A673 (cell line): ENCODE data around the gene CLUH. TPM values are rescaled to one million over a fixed set of nuclear protein-coding genes. Genes with fewer than 3 reads are reported as not detected.
A peak's percentile ranks its signal among the peaks of the same experiment; 100 is the strongest.

ENCODE experiments used
- BruUV-seq: library from RNA; stranded (reverse); fragments of 400-500 nt; replicated peaks from 2 replicates; lab custom pipeline; 2021; lab: Mats Ljungman, UMichigan
- CTCF ChIA-PET: fragments of 300-600 bp; sonication (Branson Sonifier 250); formaldehyde crosslinking; loops from one replicate; lab custom pipeline; 2022; ENCODE audit warnings: antibody characterized with exemption; lab: Charles Lee
- POLR2A ChIA-PET: fragments of 300-600 bp; sonication (Branson Sonifier 250); formaldehyde crosslinking; loops from one replicate; lab custom pipeline; 2022; ENCODE audit warnings: antibody characterized with exemption; ENCODE audit not compliant: low non-redundant PET; lab: Charles Lee
- DNase-seq: peaks from one replicate; pipeline ENCODE4 v3.0.0-alpha.2; 2015; ENCODE audit warnings: low spot score
- H3K27ac ChIP-seq: fragments of 200-600 bp; sonication (generic); 2 replicates; pipeline ENCODE4 v1.5.1; 2016; ENCODE audit warnings: mixed run types, low read depth, mild to moderate bottlenecking, mixed read lengths, antibody characterized with exemption, low read length; ENCODE audit not compliant: poor library complexity, severe bottlenecking
- H3K27me3 ChIP-seq: fragments of 200-600 bp; sonication (generic); replicated peaks from 2 replicates; pipeline ENCODE4 v1.6.1; 2017; ENCODE audit warnings: mixed run types, low read depth, mild to moderate bottlenecking, mixed read lengths, antibody characterized with exemption, low read length; ENCODE audit not compliant: insufficient read depth, poor library complexity
- H3K36me3 ChIP-seq: fragments of 200-600 bp; sonication (generic); 2 replicates; pipeline ENCODE4 v1.6.1; 2016; ENCODE audit warnings: mixed run types, mild to moderate bottlenecking, mixed read lengths, antibody characterized with exemption, low read length; ENCODE audit not compliant: insufficient read depth, poor library complexity, severe bottlenecking
- H3K4me1 ChIP-seq: fragments of 200-600 bp; sonication (generic); 2 replicates; pipeline ENCODE4 v1.6.1; 2017; ENCODE audit warnings: mixed run types, mild to moderate bottlenecking, mixed read lengths, antibody characterized with exemption, low read length; ENCODE audit not compliant: insufficient read depth, poor library complexity, severe bottlenecking
- H3K4me3 ChIP-seq: fragments of 200-600 bp; sonication (generic); 2 replicates; pipeline ENCODE4 v1.5.1; 2016; ENCODE audit warnings: low read depth, mixed run types, mild to moderate bottlenecking, mixed read lengths, low read length; ENCODE audit not compliant: poor library complexity, severe bottlenecking
- H3K9me3 ChIP-seq: fragments of 200-600 bp; sonication (generic); 2 replicates; pipeline ENCODE4 v1.6.1; 2016; ENCODE audit warnings: mixed run types, low read depth, mild to moderate bottlenecking, mixed read lengths, antibody characterized with exemption, low read length; ENCODE audit not compliant: poor library complexity, severe bottlenecking
- EZH2 ChIP-seq: fragments of 200-600 bp; sonication (generic); IDR thresholded peaks from 2 replicates; pipeline ENCODE4 v1.6.1; 2017; ENCODE audit warnings: borderline replicate concordance, low read depth, mild to moderate bottlenecking, mixed read lengths, antibody characterized with exemption, low read length; ENCODE audit not compliant: poor library complexity, severe bottlenecking
- intact Hi-C: fragments of 100-400 bp; cut with micrococcal nuclease; formaldehyde crosslinking; loops from one replicate; pipeline ENCODE4 v1.10.0; 2022; ENCODE audit not compliant: unreplicated experiment
- total RNA-seq: library from RNA; stranded (reverse); gene quantifications from 2 replicates; pipeline ENCODE4 v1.2.3, GENCODE V29; 2021
- TF ChIP-seq, protein P1 (sequence below): fragments of 300-800, 200-600 bp; sonication (generic); conservative IDR thresholded peaks from 2 replicates; pipeline ENCODE4 v1.5.1; 2017; ENCODE audit warnings: low read depth, mild to moderate bottlenecking, antibody characterized with exemption, low read length, moderate library complexity, mixed read lengths

CLUH gene
- total RNA-seq, 1 experiment from 2014 or later = 162 TPM

DNA sequence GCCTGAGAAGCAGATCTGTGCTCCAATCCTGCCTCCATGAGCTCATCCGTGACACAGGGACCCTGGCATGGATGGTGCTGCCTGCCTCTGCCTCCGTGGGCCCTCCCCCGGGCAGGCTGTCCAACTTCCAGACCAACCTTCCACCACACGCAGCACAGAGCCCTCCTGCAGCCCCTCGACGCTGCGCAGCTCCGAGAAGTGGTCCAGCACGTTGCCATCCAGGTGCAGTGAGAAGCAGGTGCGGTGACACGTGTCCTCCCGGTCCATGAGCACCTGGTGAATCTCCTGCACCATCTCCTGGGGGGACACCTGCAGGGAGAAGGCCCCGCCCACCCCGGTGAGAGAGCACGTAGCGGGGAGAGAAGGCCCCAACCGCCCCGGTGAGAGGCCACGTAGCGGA lies 8.4 kb downstream of the CLUH start:
- ChIA-PET CTCF (no interaction called here), POLR2A (no interaction called here)
- TF ChIP-seq, protein P1, sequence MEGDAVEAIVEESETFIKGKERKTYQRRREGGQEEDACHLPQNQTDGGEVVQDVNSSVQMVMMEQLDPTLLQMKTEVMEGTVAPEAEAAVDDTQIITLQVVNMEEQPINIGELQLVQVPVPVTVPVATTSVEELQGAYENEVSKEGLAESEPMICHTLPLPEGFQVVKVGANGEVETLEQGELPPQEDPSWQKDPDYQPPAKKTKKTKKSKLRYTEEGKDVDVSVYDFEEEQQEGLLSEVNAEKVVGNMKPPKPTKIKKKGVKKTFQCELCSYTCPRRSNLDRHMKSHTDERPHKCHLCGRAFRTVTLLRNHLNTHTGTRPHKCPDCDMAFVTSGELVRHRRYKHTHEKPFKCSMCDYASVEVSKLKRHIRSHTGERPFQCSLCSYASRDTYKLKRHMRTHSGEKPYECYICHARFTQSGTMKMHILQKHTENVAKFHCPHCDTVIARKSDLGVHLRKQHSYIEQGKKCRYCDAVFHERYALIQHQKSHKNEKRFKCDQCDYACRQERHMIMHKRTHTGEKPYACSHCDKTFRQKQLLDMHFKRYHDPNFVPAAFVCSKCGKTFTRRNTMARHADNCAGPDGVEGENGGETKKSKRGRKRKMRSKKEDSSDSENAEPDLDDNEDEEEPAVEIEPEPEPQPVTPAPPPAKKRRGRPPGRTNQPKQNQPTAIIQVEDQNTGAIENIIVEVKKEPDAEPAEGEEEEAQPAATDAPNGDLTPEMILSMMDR = no peak
- TF ChIP-seq EZH2 = no peak
- Histone ChIP-seq H3K27me3 (no peaks in the 10 kb centered on the region), H3K4me1 (peaks cover 8% of the 10 kb centered on the region), H3K4me3 (no peak overlapping the region), H3K9me3 (no peaks in the 10 kb centered on the region), H3K36me3 (peaks cover 51% of the 10 kb centered on the region), H3K27ac (no peak overlapping the region)
- BruUV-seq = no TSS peak
- no peak for DNase-seq
- intact Hi-C loops = no loop called here

DNA sequence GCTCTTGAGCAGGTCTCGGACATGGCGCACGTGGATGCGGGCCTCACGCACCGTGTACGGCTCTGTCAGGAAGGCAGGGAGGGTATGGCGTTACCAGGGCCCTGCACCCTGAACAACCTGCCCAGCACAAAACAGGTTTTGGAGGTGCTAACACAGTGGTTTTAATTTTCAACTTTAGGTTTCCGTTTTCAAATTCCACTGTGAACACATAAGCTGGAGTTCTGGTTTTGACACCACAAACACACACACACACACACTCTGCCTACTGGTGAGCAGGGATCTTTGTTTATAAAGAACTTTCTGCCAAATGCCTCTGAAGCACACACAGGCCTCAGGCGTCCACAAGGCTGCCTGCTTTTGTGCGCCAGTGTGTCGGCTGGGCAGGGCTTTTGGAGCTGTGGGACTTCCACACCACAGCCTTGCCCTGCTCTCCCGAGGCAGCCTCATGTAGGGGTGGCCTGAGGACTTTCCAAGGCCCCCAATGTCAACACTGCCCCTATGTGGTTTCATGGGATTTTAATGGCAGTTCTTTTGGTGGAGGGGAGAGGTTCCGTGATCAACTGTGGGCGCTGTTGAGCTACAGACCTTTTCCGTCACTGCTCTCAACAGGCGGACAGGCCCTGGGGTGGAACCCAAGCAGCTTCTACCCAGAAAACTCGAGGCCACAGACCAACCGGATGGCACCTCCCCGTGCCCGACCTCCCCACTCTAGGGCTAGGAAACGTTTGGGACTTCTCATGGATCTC lies 9.4 kb downstream of the CLUH start:
- ChIA-PET POLR2A (interaction anchor here (0.6 kb wide), 1 partner anchor 9 kb away, joined by 3 read pairs; no protein-coding TSS in a partner anchor), CTCF (no interaction called here)
- no peak for DNase-seq
- no peak overlapping the region for H3K27ac ChIP-seq
- no peaks in the 10 kb centered on the region for H3K9me3 ChIP-seq
- no peaks in the 10 kb centered on the region for H3K4me1 ChIP-seq
- TF ChIP-seq, protein P1 = no peak
- TF ChIP-seq EZH2 = no peak
- no TSS peak for BruUV-seq
- H3K36me3 ChIP-seq = peaks cover 56% of the 10 kb centered on the region
- no peak overlapping the region for H3K4me3 ChIP-seq
- H3K27me3 ChIP-seq = no peaks in the 10 kb centered on the region
- intact Hi-C loops = no loop called here

DNA sequence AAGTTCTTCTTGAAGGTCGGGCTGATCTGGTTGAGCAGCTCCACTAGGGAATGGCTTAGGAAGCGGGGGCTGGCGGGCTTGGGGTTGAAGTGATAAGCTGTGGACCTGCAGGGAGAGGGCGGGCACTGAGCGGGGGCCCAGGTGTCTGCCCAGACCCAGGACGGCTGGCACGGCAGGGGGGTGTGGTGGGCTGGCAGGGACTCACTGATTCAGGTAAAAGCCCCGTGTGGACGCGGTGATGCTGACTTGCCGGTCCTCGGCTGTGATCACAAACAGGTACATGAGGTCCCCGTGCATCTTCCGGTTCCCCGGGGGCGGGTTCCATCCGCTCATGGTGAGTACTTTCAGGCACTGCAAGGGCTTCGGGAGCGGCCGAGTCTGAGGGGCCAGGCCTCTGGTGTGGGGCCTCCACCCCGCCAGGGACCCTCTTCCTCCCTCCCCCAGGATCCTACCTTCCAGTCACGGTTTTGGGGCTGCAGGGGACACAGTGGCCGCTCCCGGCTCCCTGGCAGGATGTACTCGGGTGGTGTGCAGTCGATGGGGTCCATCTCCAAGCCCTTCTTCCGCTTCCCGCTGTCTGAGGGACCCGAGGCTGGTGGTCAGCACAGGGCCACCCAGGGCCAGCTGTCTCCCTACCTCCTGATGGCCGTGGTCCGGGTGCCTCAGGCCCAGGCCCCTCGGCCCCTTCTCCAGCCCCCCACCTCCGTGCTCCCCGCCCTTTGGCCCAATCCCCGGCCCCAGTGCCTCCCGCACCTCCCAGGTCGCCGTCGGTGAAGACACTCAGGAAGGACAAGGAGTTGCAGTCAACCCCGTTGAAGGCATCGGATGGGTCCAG lies 10.2 kb downstream of the CLUH start:
- H3K36me3 ChIP-seq = peaks cover 62% of the 10 kb centered on the region
- no peak for DNase-seq
- TF ChIP-seq, protein P1 = no peak
- TF ChIP-seq EZH2 = no peak
- BruUV-seq = TSS peak; percentile 29
- no peak overlapping the region for H3K4me3 ChIP-seq
- intact Hi-C loops = no loop called here
- H3K27ac ChIP-seq = no peak overlapping the region
- no peaks in the 10 kb centered on the region for H3K9me3 ChIP-seq
- POLR2A ChIA-PET = no interaction called here
- H3K27me3 ChIP-seq = no peaks in the 10 kb centered on the region
- H3K4me1 ChIP-seq = no peaks in the 10 kb centered on the region
- CTCF ChIA-PET = no interaction called here
